Neuron (in vitro differentiated cells): Measurements from ENCODE around the gene CALML5.
"Not testable (repeated sequence)": the region's sequence is repeated elsewhere in the genome, so short reads cannot be mapped to it uniquely, and the experiment has no call there.

Source experiments
- H2AFZ ChIP-seq: one replicate; pipeline ENCODE4 v1.6.1; 2013; ENCODE audit warnings: low read depth, mild to moderate bottlenecking, inconsistent platforms, low read length, moderate library complexity
- H3K27me3 ChIP-seq: one replicate; pipeline ENCODE4 v1.6.1; 2013; ENCODE audit warnings: low read length; ENCODE audit not compliant: insufficient read depth
- H3K36me3 ChIP-seq: one replicate; pipeline ENCODE4 v1.6.1; 2013; ENCODE audit warnings: low read length; ENCODE audit not compliant: insufficient read depth
- H3K4me1 ChIP-seq: one replicate; pipeline ENCODE4 v1.6.1; 2013; ENCODE audit warnings: low read length; ENCODE audit not compliant: insufficient read depth
- H3K4me3 ChIP-seq: 2 replicates; pipeline ENCODE4 v1.5.1; 2013; ENCODE audit warnings: mild to moderate bottlenecking, low read length, moderate library complexity
- H3K9me3 ChIP-seq: one replicate; pipeline ENCODE4 v1.6.1; 2013; ENCODE audit warnings: low read length

Gene CALML5

DNA sequence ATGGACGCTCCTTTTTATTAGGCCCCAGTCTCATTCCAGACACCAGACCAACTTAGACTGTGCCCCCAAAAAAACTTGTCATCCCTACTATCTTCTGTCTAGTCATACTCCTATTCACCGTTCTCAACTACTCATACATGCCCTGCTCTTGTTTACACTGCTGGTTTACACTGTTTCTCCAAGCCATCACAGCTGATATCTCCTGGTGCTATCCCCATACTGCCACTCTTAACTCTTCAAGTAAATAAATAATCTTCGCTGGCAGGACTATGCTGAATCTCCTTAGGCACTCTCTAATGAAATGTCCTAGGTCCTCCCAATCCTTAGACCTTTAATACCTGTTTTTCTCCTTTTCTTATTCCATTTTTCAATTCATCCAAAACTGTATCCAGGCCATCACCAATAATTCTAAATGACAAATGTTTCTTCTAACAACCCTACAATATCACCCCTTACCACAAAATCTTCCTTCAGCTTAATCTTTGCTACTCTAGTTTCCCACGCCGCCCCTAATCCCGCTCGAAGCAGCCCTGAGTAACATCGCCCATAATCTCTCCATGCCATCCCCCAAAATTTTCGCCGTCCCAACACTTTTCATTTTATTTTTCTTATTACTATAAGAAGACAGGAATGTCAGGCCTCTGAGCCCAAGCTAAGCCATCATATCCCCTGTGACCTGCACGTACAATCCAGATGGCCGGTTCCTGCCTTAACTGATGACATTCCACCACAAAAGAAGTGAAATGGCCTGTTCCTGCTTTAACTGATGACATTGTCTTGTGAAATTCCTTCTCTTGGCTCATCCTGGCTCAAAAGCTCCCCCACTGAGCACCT lies 23.2 kb downstream of the CALML5 start:
- H3K36me3 ChIP-seq, H3K4me3 ChIP-seq, H3K27me3 ChIP-seq, H3K9me3 ChIP-seq, H3K4me1 ChIP-seq, H2AFZ ChIP-seq: not testable (repeated sequence)

DNA sequence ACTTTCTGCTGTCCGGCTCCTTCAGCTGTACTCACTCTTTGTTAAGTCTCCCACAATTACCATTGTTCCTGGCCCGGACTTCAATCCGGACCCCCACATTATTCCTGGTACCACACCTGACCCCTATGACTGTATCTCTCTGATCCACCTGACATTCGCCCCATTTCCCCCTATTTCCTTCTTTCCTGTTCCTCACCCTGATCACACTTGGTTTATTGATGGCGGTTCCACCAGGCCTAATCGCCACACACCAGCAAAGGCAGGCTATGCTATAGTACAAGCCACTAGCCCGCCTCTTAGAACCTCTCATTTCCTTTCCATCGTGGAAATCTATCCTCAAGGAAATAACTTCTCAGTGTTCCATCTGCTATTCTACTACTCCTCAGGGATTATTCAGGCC lies 24.3 kb downstream of the CALML5 start:
- H3K4me1 ChIP-seq, H3K36me3 ChIP-seq, H3K9me3 ChIP-seq, H3K4me3 ChIP-seq, H3K27me3 ChIP-seq, H2AFZ ChIP-seq: not testable (repeated sequence)

DNA sequence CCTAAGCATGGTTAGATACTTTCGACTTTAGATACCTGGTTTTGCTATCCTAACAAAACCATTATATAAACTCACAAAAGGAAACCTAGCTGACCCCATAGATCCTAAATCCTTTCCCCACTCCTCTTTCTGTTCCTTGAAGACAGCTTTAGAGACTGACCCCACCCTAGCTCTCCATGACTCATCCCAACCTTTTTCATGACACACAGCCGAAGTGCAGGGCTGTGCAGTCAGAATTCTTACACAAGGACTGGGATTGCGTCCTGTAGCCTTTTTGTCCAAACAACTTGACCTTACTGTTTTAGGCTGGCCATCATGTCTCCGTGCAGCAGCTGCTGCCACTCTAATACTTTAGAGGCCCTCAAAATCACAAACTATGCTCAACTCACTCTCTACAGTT lies 24.7 kb downstream of the CALML5 start:
- H2AFZ ChIP-seq, H3K9me3 ChIP-seq, H3K36me3 ChIP-seq, H3K27me3 ChIP-seq, H3K4me3 ChIP-seq, H3K4me1 ChIP-seq: not testable (repeated sequence)

DNA sequence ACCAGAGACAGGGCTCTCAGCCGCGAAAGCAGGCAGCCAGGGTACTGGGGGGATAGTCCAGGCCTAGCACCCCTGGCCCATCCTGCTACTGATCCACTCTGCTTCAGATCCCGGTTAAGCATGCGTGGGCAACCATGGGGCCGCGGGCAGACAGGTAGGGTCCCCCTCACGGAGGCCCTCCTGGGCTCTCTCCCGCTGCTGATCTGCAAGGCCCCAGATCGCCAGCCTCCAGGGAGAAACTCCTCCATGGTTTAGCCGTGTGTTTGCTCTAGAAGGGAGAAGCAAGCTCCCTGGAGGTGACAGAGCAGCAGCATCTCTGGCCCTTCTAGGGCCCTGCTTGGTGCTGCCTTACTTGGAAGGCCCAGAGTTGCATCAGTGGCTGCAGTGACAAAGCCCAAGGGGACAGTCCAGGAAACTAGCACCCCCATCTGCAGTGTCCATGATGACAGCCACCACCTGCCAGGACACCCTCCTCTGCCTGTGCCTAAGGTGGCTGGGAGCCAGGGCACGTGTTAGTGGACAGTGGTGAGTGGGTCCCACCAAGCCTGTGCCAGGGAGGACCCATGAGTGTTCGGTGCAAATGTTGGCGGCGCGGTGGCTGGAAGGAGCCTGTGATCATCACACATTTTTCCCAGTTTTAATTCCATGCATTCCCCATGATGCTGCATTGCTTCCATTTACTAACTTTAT lies 29.2 kb downstream of the CALML5 start:
- H3K4me3 ChIP-seq, result no peak overlapping the region
- H3K9me3 ChIP-seq, result peaks cover 4% of the 10 kb centered on the region
- no peaks in the 10 kb centered on the region for H3K27me3 ChIP-seq
- no peaks in the 10 kb centered on the region for H3K36me3 ChIP-seq
- no peak overlapping the region for H2AFZ ChIP-seq
- peaks cover 11% of the 10 kb centered on the region for H3K4me1 ChIP-seq

DNA sequence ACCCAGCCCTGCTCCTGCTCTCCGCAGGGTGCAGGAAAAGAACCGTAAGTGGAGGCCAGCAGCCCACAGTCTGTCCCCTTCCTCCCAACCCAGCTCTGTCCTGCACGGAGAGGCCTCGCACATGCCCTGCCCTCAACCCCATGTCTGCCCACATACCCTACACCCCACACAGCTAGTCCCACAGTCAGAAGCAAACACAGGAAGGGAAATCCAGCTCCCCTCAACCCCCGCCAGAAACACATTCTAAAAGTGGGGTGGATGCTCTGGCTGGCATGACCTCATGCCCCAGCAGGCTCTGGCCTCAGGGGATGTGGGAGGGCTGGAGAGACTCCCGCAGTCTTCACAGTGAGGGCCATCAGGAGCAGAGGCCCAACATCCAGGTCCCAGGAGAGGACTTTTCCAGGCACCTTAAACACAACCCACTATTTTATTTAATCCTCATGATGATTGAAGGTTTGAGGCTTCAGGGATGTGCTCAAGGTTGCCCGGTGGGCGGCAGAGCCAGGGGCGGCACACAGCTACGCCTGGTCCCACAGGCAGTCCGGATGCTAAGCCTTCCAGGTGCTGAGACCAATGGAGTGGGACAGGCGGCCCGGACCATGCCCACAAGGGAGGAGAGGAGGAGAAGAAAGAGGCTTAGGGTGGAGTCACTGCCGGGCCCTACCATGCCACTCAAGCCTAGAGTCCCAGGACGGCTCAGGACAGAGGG lies 29.9 kb downstream of the CALML5 start:
- no peaks in the 10 kb centered on the region for H3K36me3 ChIP-seq
- H2AFZ ChIP-seq, result no peak overlapping the region
- H3K4me3 ChIP-seq, result no peak overlapping the region
- peaks cover 11% of the 10 kb centered on the region for H3K4me1 ChIP-seq
- H3K27me3 ChIP-seq, result no peaks in the 10 kb centered on the region
- peaks cover 4% of the 10 kb centered on the region for H3K9me3 ChIP-seq

DNA sequence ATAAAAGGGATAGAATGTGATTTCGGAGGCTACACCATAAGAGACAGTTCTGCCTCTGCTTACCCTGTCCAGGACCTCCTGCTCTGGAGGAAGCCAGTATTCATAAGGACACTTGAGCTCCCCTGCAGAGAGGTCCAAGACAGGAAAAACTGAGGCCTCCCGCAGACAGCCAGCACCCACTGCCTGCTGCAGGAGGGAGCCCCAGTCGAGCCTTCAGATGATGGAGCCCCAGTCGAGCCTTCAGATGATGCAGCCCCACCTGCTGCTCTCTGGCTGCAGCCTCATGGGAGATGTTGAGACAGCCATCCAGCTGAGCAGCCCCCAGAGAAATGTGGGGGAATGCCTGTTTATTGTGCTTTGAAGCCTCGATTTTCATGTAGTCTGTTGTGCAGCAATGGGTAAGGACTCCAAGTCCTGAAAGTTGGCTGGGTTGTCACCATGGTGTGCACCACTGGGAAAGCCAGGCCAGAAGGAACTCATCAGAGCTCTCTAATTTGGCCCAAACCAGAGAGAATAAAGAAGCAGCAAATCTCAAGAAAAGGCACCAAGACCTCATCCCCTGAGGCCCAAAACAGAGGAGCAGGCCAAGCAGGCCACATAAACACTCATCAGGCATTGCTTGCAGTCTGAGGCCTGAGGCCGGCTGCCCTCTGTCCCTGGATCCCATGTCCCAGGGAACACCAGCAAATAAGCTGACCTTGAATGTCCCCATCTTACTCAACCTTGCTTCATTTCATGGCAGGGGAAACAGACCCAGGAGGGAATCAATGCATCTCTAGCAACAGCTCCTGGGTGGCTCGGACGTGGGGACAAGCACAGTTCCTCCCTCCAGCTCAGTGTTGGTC lies 30.9 kb downstream of the CALML5 start:
- H3K36me3 ChIP-seq, result no peaks in the 10 kb centered on the region
- peaks cover 4% of the 10 kb centered on the region for H3K9me3 ChIP-seq
- H3K4me3 ChIP-seq, result no peak overlapping the region
- H3K4me1 ChIP-seq, result peaks cover 11% of the 10 kb centered on the region
- no peaks in the 10 kb centered on the region for H3K27me3 ChIP-seq
- H2AFZ ChIP-seq, result no peak overlapping the region

DNA sequence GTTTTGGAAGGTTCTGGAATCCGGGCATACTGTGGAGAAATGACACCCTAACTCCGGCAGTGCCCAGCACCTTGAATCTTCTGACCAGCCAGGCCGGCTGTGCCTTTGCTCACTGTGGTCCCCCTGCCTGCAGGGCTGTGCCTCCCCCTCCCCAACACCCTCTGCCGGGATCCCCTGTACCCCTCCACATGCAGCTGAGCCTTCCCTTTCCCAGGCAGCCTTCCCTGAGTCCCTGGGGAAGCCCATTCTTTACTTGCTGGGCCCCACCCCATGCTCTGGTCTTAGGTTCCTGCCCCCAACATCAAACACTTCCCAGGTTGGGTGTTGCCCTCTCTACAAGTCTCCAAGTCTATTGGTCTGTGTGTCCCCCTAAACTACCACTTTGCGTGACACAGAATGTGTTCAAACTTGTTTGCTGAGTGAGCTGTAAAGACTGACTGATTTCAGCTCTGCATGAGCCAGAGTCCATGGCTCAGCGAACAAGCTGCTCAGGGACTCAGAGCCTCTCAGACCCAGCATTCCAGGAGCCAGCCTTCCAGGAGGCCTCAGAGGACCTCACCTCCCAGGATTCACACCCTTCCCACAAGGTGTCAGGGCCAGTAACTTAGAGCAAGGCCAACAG lies 31.6 kb downstream of the CALML5 start:
- Histone ChIP-seq H3K9me3 (peaks cover 4% of the 10 kb centered on the region), H3K4me3 (no peak overlapping the region), H3K4me1 (peaks cover 11% of the 10 kb centered on the region), H3K36me3 (no peaks in the 10 kb centered on the region), H2AFZ (no peak overlapping the region), H3K27me3 (no peaks in the 10 kb centered on the region)

DNA sequence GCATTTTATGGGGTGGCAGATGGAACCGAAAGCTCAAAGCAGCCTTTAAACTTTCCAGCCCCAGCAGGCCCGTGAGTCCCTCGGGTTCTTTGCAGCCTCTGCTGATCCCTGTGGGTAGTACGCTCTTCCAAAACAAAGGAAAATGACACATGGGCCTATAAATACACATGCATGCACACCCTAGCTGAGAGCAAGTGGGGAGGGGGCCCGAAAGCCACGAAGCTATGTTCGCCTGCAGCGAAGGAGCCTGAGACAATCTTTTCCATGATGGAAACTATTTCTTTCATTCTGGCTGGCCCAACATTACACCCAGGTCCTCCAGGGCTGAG lies 32.2 kb downstream of the CALML5 start:
- H2AFZ ChIP-seq, result no peak overlapping the region
- H3K27me3 ChIP-seq, result no peaks in the 10 kb centered on the region
- peaks cover 11% of the 10 kb centered on the region for H3K4me1 ChIP-seq
- peaks cover 4% of the 10 kb centered on the region for H3K9me3 ChIP-seq
- H3K4me3 ChIP-seq, result no peak overlapping the region
- no peaks in the 10 kb centered on the region for H3K36me3 ChIP-seq

DNA sequence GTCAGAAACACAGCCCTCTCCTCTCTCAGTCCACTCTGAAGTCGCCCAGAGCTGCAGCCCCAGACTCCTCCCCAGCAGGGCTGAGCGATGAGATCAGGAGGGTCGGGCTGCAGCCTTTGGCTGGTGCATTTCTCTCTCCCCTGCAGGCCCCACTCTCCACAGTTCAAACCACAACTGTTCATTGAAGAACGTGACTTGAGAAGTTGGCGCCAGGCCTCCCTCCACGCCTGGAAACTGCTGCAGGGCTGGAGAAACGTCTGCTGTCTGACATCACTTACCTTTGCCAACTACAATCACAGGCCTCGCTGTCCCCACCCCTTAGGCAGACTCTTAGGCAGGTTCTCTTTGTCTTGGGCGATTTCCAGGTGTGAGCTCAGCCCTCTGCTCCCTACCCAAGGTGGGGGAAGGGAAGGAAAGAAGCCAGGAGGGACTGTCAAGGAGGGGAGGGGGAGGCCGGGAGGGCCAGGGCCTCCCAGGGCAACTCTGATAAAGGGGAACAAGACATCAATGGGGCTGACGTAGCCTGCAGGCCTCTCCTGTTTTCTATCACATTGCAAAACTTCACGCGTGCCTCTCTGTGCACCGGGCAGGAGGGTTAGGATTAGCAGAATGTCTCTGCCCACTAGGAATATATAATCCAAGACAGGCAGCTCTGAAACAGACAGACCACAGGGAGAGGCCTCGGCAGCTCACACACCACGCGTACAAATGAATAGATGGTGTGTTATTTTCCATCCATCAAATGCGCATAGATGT lies 32.7 kb downstream of the CALML5 start:
- Histone ChIP-seq H3K9me3 (peaks cover 4% of the 10 kb centered on the region), H3K4me1 (peaks cover 11% of the 10 kb centered on the region)

DNA sequence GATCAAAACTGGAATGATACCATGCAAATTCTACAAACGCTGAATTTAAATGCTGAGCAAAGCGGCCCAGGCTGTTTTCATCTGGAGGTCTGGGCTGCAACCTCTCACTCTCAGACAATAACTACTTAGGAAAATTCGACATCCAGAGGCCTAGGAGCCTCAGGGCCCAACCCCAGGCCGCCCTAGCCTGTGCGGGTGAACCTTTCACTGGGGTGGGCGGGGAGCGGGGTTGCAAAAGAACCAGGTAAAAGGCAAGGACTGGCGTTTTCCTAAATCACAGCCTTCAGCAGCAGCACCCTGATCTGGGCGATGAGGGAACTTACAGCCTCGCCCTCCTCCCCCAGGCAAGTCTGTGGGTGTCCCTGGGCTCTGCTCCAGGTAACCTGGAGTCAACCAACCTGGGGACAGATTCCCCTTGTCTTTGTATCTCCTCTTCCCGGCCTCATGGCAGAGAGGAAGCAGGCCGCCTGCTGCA lies 33.4 kb downstream of the CALML5 start:
- Histone ChIP-seq H2AFZ (peak overlapping the region; percentile 23), H3K9me3 (peaks cover 4% of the 10 kb centered on the region), H3K27me3 (no peaks in the 10 kb centered on the region), H3K4me1 (peaks cover 17% of the 10 kb centered on the region), H3K36me3 (no peaks in the 10 kb centered on the region), H3K4me3 (no peak overlapping the region)

More for the DNA sequence above, 32.7 kb downstream of the CALML5 start:
- Histone ChIP-seq H2AFZ (peak overlapping the region; percentile 23), H3K27me3 (no peaks in the 10 kb centered on the region), H3K36me3 (no peaks in the 10 kb centered on the region), H3K4me3 (no peak overlapping the region)

DNA sequence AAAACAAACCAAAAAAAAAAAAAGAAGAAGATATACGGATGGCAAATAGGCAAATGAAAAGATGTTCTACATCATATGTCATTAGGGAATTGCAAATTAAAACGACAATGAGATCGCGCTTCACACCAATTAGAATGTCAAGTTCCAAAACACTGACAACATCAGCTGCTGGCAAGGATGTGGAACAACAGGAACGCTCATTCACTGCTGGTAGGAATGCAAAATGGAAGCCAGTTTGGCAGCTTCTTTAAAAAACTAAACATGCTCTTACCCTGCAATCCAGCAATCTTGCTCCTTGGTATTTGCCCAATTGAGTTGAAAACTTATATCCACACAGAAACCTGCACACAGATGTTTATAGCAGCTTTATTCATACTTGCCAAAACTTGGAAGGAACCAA lies 34.8 kb downstream of the CALML5 start:
- Histone ChIP-seq H3K9me3 (peaks cover 4% of the 10 kb centered on the region), H3K4me1 (peaks cover 20% of the 10 kb centered on the region), H3K27me3 (no peaks in the 10 kb centered on the region), H2AFZ (no peak overlapping the region), H3K4me3 (no peak overlapping the region), H3K36me3 (peaks cover 8% of the 10 kb centered on the region)

DNA sequence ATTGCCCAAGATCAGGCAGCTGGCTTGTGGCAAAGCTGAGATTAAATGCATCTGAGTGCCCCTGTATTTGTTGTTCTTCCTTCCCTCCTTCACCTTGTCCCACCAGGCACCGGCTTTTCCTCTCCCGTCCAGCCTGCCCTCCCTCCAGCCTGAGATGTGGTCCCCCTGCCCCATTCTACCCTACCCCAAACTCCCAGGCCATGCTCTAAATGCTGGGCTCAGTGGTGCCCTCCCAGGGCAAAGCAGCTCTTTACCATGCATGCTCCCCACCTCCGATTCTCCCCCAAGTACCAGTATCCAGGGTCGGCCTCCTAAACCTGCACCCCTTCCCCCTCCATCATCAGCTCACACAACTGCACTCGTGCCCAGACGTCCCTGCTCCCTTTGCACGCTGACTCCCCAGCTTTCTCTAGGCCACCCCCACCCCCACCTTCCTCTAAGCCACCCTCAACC lies 36.5 kb downstream of the CALML5 start:
- peaks cover 20% of the 10 kb centered on the region for H3K4me1 ChIP-seq
- H3K9me3 ChIP-seq, result no peaks in the 10 kb centered on the region
- no peak overlapping the region for H3K4me3 ChIP-seq
- peaks cover 25% of the 10 kb centered on the region for H3K36me3 ChIP-seq
- no peaks in the 10 kb centered on the region for H3K27me3 ChIP-seq
- no peak overlapping the region for H2AFZ ChIP-seq
